HG02623 (cell line): ENCODE results near the gene MSANTD1.
A peak's percentile ranks its signal among the peaks of the same experiment; 100 is the strongest.

Experiments used
- ATAC-seq: cut with Tn5 transposase; IDR thresholded peaks from one replicate; pipeline ENCODE4 v1.9.1; 2021; ENCODE audit warnings: moderate library complexity; ENCODE audit not compliant: unreplicated experiment

The MSANTD1 gene

DNA sequence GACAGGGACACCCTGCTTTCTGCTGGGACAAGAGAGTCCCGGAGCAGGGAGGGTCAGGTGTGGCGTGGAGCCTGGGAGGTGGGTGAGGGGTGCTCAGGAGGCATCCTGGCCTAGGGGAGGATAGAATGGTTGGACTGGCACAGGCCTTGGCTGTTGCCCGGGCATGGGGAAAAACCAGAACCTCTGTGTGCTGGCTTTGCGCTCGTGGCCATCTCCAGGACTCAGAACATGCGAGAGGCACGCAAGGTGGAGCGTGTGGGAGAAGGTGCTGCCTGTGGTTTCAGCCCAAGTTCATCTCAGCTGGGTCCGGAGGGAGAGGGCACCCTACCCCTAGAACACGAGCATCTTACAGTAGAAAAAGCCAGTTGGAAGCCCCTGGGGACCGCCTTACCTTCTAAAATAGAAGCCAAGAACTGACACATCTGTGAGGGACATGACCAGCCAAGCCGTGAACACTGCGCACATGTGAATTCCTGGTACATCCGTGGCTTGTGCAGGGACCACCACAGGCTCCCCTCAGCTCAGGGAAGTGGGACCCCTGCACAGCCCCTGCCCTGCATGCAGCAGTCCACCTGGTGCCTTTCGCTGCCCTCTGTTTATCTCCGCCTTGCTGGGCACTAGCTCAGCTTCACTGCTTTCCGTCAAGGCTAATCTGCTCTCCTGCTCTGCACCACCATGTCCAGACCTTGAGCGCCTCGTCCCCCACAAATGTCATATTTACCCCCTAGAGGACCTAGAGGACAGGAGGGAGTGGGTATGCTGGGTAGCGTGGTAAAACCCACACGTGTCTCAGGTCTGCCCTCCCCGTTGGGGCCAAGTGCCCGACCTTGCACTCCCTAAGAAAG, 13.5 kb downstream of the MSANTD1 start:
- no peak for ATAC-seq

DNA sequence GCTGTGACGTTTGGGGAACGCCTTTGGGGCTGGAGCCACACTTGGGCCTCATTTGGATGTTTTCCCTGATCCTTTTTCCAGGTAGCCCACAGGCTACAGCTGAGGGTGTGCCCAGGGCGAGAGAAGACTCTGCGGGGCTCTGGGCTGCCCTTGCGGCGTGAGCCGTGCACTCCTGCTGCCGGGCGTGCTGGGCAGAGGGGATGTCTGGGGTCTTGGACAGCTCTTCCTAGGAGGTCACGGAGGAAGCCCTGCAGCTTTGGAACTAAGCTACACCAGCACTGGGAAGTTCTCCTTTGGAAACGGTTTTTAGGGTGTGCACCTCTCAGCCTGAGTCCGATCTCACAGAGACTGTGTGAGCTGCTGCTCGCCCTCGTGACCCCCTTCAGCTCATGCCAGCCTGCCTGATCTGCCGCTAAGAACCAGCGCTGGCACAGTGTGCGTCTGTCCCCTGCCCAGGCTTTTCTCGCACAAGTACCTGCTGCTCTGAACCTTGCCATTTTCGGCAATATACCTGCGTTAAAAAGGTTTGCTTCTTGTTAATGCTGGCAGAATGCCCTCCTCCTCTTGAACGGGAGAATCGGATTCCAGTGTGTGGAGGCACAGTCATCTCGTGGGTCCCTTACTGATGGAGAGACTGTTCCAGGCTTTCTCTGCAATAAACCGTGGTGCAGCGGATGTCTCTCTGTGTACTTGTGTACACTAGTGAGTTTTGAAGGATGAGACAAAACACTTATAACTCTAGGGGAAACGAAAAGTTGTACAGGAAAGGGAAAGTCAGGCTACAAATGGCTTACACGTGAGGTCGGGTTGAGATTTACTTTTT, 14.3 kb downstream of the MSANTD1 start:
- ATAC-seq, result no peak

DNA sequence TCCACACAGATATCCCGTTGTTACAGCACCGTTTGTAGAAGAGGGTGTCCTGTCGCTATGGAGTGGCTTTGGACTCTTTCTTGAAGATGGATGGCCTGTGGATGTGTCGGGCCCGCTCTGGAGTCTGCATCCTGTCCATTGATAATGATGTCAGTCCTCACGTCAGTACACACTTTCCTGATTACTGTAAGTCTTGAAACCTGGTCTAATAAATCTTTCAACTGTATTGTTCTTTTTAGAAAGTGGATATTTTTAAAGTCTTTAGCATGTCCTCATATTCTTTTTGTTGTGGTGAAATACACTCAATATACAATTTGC, 14.9 kb downstream of the MSANTD1 start:
- ATAC-seq, result no peak

DNA sequence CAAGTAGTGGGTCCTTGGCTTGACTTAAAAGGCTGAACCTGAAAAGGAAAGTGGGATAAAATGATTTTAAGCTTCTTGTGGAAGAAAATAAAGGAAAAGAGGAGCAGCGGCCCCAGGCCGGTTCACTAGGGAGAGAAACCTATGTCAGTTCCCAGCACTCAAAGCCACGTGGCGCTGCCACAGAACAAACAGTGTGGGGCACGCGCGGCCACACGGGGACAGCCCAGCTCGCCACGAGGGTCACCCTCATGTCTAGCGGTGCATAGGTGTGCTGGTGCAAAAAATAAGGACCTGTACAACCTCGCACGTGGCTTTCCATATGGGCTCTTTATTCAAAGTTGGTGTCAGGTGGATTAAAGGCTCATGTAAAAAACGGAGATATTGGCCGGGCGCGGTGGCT, 17.1 kb downstream of the MSANTD1 start:
- no peak for ATAC-seq

DNA sequence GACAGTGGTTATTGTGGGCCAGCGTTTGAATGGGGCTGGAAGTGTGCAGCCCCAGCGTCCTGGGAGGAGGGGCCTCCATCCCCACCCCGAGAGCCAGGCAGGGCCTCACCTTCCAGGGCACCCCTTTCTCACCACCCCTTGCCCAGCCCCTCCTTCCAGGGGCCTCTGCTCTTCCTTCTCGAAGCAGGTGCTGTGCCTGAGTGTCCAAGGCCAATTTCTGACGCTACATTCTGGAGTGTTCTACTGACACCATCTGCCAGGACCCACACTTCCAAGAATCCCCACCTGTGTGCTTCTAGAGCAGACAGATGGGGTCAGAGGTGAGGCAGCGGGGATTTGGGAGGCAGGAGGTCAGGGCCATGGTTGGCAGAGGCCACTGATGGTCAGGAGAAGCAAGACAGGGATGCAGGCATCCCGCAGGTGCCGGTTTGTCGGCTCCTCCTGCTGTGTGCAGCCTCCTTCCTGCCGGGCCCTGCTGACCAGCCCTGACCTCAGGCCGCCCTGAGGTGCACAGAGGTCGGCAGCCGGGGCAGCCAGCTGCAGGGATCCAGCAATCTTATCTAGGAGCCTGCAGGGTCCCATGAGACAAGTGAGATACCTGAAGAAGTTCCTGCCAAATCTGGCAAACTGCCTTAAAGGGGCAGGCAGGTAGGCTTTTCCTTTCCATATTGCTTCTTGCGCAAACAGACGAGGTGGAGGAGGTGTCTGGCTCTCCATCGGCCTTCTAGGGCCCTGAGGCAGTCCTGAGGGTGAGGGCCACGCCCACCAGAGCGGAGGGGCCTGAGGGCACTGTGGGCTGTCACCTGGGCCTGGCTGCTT, 18.8 kb downstream of the MSANTD1 start:
- no peak for ATAC-seq

DNA sequence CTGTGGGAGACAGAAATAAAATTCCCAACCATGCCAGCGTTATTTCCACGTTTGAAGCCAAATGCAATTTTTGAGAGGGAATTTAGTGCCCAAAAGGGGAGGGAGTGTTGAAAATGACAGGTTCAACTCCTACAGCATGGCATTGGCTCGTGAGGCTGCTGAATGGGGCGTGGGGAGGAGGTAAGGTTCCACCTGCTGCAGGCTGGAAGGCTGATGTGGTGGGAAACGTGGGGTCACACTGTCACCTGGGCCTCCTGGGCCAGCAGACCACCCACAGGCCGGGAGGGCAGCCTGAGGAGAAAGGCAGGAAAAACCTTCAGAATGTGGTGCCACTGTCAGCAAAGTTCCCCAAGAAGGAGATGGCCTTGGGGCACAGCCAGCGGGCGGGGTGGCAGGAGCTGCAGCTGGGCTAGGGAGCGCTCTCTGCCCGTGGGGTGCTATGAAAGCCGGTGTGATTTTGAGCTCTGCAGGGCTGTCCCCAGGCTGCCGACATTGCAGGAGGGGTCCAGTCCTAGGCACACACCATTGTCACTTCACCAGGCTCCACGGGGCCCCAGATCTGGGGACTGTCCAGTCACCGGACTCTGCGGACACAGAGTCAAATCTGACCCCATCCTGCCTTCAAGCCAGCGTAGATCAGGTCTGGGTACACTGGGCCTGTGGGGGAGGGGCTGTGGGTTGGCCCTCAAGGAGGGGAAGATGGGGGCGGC, 19.6 kb downstream of the MSANTD1 start:
- ATAC-seq, result no peak

DNA sequence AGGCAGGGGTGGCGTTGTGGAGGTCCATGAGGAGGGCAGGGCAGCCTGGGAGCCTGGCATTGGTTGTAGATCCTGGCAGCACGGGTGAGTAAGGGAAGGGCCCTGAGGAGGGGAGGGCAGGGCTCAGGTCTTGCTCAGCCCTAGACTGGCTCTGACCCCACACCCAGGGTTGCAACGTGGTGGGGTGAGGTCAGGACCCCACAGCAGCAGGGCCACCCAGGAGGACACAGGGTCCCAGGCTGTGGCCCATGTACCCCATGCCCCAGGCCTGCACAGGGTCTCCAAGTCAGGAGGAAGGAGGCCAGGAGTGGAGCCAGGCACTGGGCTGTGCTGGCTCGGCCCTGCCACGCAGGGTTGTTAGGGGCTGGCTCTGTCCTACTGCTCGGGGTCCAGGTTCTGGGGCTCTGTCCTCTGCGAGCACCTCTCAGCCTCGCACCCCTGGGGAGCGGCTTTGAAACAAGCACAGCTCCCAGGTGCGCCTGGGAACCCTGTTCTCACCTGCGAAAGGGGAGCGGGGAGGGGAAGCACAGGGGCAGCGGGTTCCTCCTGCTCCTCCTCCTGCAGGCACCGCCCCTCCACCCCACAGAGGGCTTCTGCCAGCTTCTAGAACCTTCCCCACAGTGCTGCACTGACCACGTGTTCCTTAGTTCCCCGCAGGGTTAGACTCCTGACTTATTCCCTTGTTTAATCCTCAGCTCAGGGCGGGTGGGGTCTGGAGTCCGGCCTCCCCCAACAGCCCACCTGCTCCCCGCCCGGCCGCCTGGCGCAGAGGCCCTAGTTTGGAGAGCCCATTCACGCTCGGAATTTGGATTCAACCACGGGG, 20.4 kb downstream of the MSANTD1 start:
- no peak for ATAC-seq

DNA sequence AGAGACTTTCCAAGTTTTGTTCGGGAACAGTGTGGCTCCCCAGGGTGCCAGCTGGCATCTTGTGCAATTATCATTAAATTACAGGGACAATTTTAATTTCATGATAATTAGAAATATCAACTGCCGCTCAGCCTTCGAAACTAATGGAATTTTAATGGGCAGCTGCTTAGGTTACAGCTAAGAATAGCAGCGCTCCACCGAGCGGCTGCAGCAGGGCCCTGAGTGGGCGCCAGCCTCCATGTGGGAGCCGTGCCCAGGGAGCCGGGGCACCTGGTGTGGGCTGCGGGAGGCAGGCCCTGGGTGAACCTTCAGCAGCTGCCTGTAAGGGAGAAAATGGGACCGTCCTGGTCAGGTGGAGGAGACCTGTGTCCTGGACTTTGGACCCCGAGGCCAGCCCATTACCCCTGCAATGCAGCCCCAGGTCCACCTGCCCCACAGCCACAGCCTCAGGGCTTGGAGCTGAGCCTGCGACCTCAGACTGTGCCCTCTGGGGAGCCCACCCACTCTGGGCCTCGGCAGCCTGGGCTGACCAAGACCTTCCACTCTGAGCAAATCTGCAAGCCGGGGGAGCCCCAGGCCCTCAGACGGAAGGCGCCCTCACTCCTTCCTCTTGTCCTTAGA, 21.1 kb downstream of the MSANTD1 start:
- no peak for ATAC-seq

DNA sequence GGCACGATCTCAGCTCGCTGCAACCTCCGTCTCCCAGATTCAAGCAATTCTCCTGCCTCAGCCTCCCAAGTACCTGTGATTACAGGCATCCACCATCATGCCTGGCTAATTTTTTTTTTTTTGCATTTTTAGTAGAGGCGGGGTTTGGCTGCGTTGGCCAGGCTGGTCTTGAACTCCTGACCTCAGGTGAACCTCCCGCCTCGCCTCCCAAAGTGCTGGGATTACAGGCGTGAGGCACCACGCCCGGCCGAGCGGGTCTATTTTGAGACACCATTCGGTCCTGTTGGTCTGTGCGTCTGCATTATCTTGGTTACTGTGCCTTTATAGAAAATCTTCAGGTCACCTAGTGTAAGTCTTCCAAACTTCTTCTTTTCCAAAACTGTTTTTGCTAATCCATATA, 22.2 kb downstream of the MSANTD1 start:
- no peak for ATAC-seq

DNA sequence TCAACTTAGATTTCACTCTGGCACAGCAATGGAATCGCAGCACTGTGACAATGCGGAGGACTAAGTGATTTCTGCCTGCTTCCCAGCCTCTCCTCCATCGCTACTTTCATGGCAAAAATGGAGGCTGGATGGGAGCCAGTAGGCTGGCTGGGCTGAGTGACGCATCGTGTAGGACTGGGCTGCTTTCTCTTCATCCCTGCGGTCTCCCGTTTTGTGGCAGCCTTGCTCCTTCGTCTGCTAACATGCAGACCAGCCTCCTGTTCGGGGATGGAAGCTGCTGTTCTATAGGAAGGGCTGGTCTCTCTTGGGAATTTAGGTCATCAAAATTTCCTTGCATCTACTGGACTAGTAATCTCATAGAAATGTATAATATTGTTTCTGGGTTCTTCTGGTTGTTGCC, 28.0 kb downstream of the MSANTD1 start:
- no peak for ATAC-seq

DNA sequence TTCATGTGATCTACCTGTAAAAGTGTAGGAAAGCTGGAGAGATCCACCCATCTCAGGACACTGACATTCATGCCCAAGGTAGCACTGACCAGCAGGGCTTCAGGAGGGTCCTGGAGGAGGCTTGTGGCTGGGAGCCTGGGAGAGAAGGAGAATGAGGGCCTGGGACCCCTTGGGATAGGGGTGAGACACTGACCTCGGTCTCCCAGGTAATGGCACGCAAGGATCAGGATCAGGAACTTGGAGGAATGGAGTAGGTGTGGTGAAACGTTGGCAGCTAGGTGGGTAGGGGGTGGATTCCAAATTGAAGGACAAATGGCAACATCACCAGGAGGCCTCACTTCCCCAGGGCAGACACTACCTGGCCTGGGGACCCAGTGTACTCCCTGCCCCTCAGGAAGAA, 31.5 kb downstream of the MSANTD1 start:
- ATAC-seq, result no peak

DNA sequence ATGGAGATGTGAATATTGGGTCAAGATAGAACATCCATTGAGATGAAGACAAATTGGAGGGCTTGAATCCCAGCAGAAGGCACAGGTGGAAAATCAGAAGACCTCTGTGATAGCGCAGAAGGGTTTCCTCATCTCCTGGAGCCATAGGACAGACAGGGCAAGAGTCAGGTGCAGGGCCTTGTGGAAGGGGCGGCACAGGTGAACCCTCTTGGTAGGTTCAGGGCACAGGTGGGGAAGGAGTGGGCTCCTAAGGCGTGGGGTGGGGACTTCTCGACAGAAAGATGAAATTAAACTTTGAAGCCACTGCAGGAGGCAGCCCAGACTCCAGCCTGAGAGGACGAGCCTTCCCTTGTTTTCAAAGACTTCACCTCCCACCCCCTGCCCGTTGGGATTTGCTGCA, 34.5 kb downstream of the MSANTD1 start:
- ATAC-seq, result no peak

DNA sequence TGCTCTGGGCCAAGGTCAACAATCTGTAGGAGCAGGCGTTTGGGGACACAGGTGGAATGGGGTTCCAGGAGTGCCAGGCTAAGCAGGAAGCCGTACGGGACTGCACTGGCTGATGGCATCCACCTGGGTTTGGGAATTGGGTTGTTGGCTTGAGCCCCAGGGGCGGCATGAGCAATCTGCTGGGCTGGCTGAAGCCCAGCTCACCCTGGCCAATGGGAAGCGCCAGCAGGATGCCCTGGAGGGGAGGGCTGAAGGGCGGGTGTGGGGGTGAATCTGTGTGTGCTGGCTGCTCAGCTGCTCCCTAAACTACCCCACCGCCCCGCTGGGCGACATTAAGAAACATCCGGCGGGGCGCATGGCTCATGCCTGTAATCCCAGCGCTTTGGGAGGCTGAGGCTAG, 35.0 kb downstream of the MSANTD1 start:
- ATAC-seq, result no peak

DNA sequence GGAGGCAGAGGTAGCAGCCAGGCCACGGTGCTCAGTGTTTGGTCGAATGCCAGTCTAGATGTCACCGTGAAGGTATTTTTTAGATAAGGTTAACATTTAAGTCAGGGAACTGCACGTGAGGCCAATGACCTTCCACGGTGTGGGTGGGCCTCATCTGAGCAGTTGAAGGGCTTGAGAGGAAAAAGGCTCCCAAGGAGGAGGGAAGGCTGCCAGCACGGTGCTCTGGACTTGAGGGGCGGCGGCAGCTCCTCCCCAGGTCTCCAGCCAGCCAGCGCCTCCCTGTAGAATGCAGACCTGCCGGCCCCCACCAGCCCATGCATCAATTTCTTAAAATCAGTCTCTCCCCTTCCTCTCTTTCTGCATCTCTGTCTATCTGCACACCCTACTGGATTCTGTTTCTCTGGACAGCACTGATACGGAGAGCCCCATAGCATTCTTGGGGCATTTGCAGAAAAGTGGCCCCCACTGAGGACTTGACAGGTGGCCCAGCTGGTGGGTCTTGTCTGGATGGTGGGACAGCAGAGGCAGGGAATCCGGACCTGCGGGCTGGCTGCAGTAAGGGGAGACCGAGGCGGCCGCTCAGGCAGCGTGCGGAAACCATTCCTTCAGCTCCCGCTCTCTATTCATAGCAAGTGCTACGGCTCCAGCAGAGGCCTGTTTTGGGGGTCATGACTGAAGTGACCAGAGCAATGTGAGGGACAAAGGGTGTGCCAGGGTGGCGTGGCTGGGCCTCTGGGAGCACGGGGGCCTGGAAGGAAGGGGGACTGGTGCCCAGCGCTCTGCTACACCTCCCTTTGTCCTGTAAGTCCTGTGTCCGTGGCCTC, 36.0 kb downstream of the MSANTD1 start:
- no peak for ATAC-seq

DNA sequence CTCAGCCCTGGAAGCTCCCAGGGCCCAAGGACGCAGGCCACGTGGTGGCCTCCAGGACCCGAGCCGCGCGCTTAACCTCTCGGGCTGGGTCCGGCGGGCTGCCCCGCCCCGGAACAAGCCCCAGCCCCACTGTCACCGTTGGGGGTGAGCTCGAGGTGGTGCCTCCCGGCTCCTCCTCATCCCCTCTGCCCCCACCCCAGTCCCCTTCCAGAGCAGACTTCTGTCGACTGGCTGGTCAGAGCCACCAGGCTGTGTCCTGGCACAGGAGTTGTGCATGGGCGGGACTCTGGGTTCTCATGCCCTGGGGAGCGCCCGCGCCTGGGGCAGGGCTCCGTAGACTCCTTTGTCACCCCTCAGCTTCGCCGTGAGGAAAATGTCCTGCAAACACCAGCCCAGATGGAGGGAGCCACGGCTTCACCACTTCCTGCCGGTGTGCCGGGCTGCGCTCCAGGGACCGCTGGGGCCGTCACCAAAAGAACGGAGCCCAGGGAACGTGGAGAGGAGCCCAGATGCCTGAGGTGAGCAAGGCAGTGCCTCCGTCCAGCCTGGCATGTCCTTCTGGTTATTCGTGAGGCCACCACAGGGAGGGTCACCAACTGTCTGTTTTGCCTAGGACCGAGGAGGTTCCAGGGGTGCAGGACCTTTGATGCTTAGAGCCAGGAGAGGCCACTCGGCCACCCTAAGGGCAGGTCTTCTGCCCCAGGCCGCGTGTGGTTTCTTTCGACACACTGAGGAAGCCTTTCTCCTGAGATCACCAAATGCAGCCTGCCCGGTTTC, 36.8 kb downstream of the MSANTD1 start:
- ATAC-seq, result no peak

DNA sequence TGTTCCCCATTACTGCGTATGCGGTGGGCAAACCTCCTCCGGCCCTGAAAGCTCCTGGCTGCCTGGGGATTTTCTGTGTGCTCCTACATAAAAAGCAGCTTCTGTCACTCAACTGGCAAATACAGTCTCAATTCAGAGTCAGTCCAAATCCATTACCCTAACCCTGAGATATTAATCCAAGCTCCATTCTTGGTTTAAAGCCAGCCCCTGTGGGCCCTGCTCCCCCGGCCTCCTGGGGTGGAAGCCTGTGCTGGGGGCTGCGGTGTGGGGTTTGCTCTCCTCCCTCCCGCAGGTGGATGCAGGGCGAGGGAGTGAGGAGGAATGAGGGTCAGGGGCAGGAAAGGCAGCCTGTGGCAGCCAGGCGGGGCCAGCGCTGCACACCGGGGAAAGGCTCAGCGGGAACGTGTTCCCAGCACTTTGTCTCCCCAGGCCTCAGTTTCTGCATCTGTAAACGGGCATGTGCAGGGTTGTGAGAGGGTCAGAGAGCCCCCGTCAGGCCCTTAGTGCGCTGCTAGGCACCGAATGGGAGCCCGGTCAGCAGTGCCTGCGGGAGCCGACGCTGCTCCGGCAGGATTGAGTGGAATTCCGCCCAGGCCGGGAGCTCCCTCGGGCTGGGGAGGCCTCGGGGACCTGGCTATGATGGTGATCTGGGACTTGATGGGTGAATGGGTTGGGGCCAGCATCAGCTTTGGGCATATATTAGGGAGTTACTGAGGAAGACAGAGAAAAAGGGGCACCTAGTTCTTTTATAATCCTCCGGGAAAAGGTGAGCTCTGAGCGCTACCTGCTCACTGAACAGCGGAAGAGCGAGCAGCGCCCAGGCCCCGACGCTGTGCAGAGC, 37.6 kb downstream of the MSANTD1 start:
- ATAC-seq, result peak; percentile 79
